A549 (cell line): Measurements from ENCODE around the gene CCDC142. TPM values are rescaled to one million over a fixed set of nuclear protein-coding genes. Genes with fewer than 3 reads are reported as not detected.

Experiments
- ATAC-seq, 2 experiments: fragments of 200-7000 bp in 1 of 2; fragments of >200 bp in 1 of 2; cut with Nextera tagmentation in 1 of 2; cut with Tn5 transposase in 1 of 2; 3 replicates each; pipeline versions ENCODE4 v1.8.0 to v1.9.1; 2018 to 2020; ENCODE audit warnings: mild to moderate bottlenecking in 1 of 2, moderate library complexity in 1 of 2
- CTCF ChIA-PET: fragments of 300-600 bp; sonication (Branson Sonifier 250); formaldehyde crosslinking; extraction: SDS; loops from one replicate; lab custom pipeline; 2021; ENCODE audit warnings: antibody characterized with exemption, inconsistent platforms; lab: Yijun Ruan, JAX
- POLR2A ChIA-PET: fragments of 350-600 bp; formaldehyde crosslinking; extraction: SDS; loops from one replicate; lab custom pipeline; 2021; ENCODE audit warnings: antibody characterized with exemption, inconsistent platforms; lab: Yijun Ruan, JAX
- DNase-seq, 2 experiments: peaks; one replicate each; pipeline versions ENCODE4 v3.0.0 to v3.0.0-alpha.2; 2011 to 2016; ENCODE audit warnings: low read depth in 1 of 2, low spot score in 1 of 2
- FAIRE-seq: peaks from 2 replicates; lab custom pipeline; 2011; peaks lifted over from hg19 to GRCh38; lab: Jason Lieb, UNC
- H3K27ac ChIP-seq, 2 experiments: fragments of >200 bp; sonication (Bioruptor Twin); formaldehyde crosslinking; 3 replicates each; pipeline ENCODE4 v1.5.1; 2016 to 2017
- H3K4me1 ChIP-seq: fragments of >200 bp; sonication (Bioruptor Twin); formaldehyde crosslinking; 3 replicates; pipeline ENCODE4 v1.6.1; 2016
- H3K4me2 ChIP-seq: fragments of >200 bp; sonication (Bioruptor Twin); formaldehyde crosslinking; 3 replicates; pipeline ENCODE4 v1.6.1; 2016
- H3K4me3 ChIP-seq: fragments of >200 bp; sonication (Bioruptor Twin); formaldehyde crosslinking; 3 replicates; pipeline ENCODE4 v1.5.1; 2016
- H3K9me3 ChIP-seq: fragments of >200 bp; sonication (Bioruptor Twin); formaldehyde crosslinking; 3 replicates; pipeline ENCODE4 v1.6.1; 2016
- ATOH8 ChIP-seq: fragments of 250-450 bp; sonication (Bioruptor Pico); IDR thresholded peaks from 2 replicates; pipeline ENCODE4 v1.5.0; 2020; ENCODE audit warnings: low read depth, mild to moderate bottlenecking, moderate library complexity
- CBX2 ChIP-seq: fragments of 200-600 bp; sonication (generic); IDR thresholded peaks from 2 replicates; pipeline ENCODE4 v1.6.1; 2016; ENCODE audit warnings: low read depth, mild to moderate bottlenecking, borderline replicate concordance
- CHD4 ChIP-seq: fragments of 200-600 bp; sonication (generic); IDR thresholded peaks from 2 replicates; pipeline ENCODE4 v1.6.1; 2016; ENCODE audit warnings: antibody characterized with exemption, mild to moderate bottlenecking, borderline replicate concordance
- E2F6 ChIP-seq: IDR thresholded peaks from 2 replicates; pipeline ENCODE4 v1.6.1; 2012; ENCODE audit warnings: low read depth, borderline replicate concordance
- FOXS1 ChIP-seq: fragments of 250-450 bp; sonication (Bioruptor Pico); IDR thresholded peaks from 2 replicates; pipeline ENCODE4 v1.5.0; 2020; ENCODE audit warnings: mild to moderate bottlenecking, moderate library complexity
- GATA3 ChIP-seq: IDR thresholded peaks from 2 replicates; pipeline ENCODE4 v1.6.1; 2012; ENCODE audit warnings: borderline replicate concordance
- HOXB13 ChIP-seq: fragments of 250-450 bp; sonication (Bioruptor Pico); IDR thresholded peaks from 2 replicates; pipeline ENCODE4 v1.5.0; 2020; ENCODE audit warnings: low read depth, mild to moderate bottlenecking, moderate library complexity
- HOXB5 ChIP-seq: fragments of 250-450 bp; sonication (Bioruptor Pico); IDR thresholded peaks from 2 replicates; pipeline ENCODE4 v1.5.0; 2020; ENCODE audit warnings: mild to moderate bottlenecking, moderate library complexity
- JUN ChIP-seq, 2 experiments: fragments of >200 bp; sonication (Bioruptor Twin); formaldehyde crosslinking; IDR thresholded peaks; 2 replicates in 1 of 2; 3 replicates in 1 of 2; pipeline ENCODE4 v1.6.1; 2016 to 2017
- NPAS2 ChIP-seq: fragments of 250-450 bp; sonication (Bioruptor Pico); IDR thresholded peaks from 2 replicates; pipeline ENCODE4 v1.8.0; 2022; ENCODE audit warnings: mild to moderate bottlenecking, moderate library complexity, borderline replicate concordance
- PHF8 ChIP-seq: fragments of 200-600 bp; sonication (generic); IDR thresholded peaks from 2 replicates; pipeline ENCODE4 v1.6.1; 2016; ENCODE audit warnings: low read depth, mild to moderate bottlenecking, antibody characterized with exemption, moderate library complexity, borderline replicate concordance
- RAD21 ChIP-seq, 2 experiments: fragments of >200 bp in 1 of 2; sonication (Bioruptor Twin) in 1 of 2; formaldehyde crosslinking in 1 of 2; IDR thresholded peaks in 1 of 2; conservative IDR thresholded peaks in 1 of 2; 2 replicates in 1 of 2; 3 replicates in 1 of 2; pipeline ENCODE4 v1.6.1; 2012 to 2018; ENCODE audit warnings: inconsistent platforms in 1 of 2
- RFX5 ChIP-seq: fragments of 450-650 bp; IDR thresholded peaks from 2 replicates; pipeline ENCODE4 v1.7.1; 2014; ENCODE audit warnings: antibody characterized with exemption, mild to moderate bottlenecking, moderate library complexity
- TFCP2L1 ChIP-seq: fragments of 250-450 bp; sonication (Bioruptor Pico); IDR thresholded peaks from 2 replicates; pipeline ENCODE4 v1.5.0; 2021; ENCODE audit warnings: mild to moderate bottlenecking
- ZC3H11A ChIP-seq: fragments of 450-650 bp; IDR thresholded peaks from 2 replicates; pipeline ENCODE4 v1.6.1; 2014; ENCODE audit warnings: antibody characterized with exemption, mild to moderate bottlenecking
- ZFP36 ChIP-seq: fragments of 450-650 bp; IDR thresholded peaks from 2 replicates; pipeline ENCODE4 v1.6.1; 2014; ENCODE audit warnings: borderline replicate concordance; ENCODE audit not compliant: partially characterized antibody
- WGBS: methylation state at CpG from one replicate; pipeline ENCODE4 v1.1.6; 2017; ENCODE audit errors: missing lambda C conversion rate; 5-methylcytosine and 5-hydroxymethylcytosine counted together
- polyA plus RNA-seq, 4 experiments: library from polyadenylated mRNA; depleted of rRNA in 3 of 4; stranded (reverse); fragments of >200 nt; fragmentation: RNase III in 1 of 4; extraction: RNeasy Plus Mini Kit Qiagen cat#74134 plus additional on column Dnase treatment in 1 of 4; gene quantifications; 2 replicates in 3 of 4; 3 replicates in 1 of 4; pipeline ENCODE4 v1.2.3, GENCODE V29; 2011 to 2017
- TF ChIP-seq, protein P1 (sequence below): fragments of >200 bp; sonication (Bioruptor Twin); formaldehyde crosslinking; IDR thresholded peaks from 3 replicates; pipeline ENCODE4 v1.5.1; 2016
- TF ChIP-seq, protein P2 (sequence below): fragments of >200 bp; sonication (Bioruptor Twin); formaldehyde crosslinking; IDR thresholded peaks from 3 replicates; pipeline ENCODE4 v1.6.1; 2016

CCDC142 gene
- polyA plus RNA-seq, 2 of the 4 experiments (the other 2 are of a cell fraction): 6.8 to 12.8 TPM

- no peak for TF ChIP-seq NPAS2 (CRISPR knock-in tag)
- no peak for ATAC-seq
Observed at GRCh38 chr2:74512744-74513604, 30.2 kb upstream of the CCDC142 start.

DNA sequence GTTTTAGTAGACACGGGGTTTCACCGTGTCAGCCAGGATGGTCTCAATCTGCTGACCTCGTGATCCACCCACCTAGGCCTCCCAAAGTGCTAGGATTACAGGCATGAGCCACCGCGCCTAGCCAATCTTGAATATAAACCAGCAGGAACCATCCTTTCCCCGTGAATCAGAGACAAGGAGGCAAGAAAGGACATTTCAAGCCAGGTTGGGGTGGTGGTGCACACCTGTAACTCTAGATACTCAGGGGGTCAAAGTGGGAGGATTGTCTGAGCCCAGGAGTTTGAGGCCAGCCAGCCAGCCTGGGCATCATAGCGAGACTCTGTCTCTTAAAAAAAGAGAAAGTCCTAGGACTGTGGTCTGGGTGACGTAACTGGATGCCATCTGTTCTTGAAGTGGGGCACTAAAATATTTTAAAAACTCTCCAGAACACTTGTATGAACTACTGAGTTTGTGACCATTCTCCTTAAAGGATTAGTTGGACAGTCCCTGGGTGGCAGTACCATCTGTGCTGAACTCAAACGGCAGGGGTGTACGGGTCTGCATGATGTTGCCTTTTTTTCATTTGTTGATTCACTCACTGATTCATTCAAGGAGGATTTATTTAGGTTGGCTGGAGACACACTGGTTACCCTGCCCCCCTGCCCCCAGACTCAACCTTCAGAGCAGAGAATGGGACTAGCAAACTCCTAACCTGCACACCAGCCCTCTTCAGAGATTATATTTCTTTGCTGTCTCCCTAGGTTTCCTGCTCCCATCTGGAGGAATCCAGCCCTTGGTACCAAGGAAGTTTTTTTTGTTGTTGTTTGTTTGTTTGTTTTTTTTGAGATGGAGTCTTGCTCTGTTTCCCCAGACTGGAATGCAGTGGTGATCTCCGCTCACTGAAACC, 28.5 kb upstream of the CCDC142 start:
- Histone ChIP-seq H3K4me3 (no peak overlapping the region), H3K4me2 (no peak overlapping the region), H3K9me3 (no peaks in the 10 kb centered on the region), H3K27ac (no peak overlapping the region)
- FAIRE-seq (no peak), DNase-seq (no peak), ATAC-seq (no peak)
- CTCF ChIA-PET: interaction anchor here (5.0 kb wide), 2 partner anchors 20 to 76 kb away, joined by 38 to 39 read pairs; partner anchors contain the start of genes AUP1 and HTRA2
- TF ChIP-seq CHD4 (no peak), TFCP2L1 (no peak), NPAS2 (CRISPR knock-in tag) (no peak)
- TF ChIP-seq, all 56 proteins: peak for 0
- POLR2A ChIA-PET: no interaction called here
- peaks cover 14% of the 10 kb centered on the region; the same call in 2 of the 3 replicates for H3K4me1 ChIP-seq
- WGBS: 54% methylated on average over 11 of the region's 11 CpGs

More at GRCh38 chr2:74512744-74513604, 30.2 kb upstream of the CCDC142 start:
- Histone ChIP-seq H3K4me2 (peak overlapping the region; percentile 94; the same call in 2 of the 3 replicates), H3K9me3 (no peaks in the 10 kb centered on the region), H3K4me3 (no peak overlapping the region), H3K27ac (no peak overlapping the region), H3K4me1 (peaks cover 10% of the 10 kb centered on the region; the same call in 1 of the 3 replicates)
- CTCF ChIA-PET: interaction anchor here (1.0 to 1.1 kb wide), 3 partner anchors 74 to 79 kb away, joined by 3 to 4 read pairs (median 3); no protein-coding TSS in a partner anchor
- DNase-seq (no peak), FAIRE-seq (no peak)
- POLR2A ChIA-PET: no interaction called here
- WGBS: 65% methylated on average over 31 of the region's 36 CpGs

GRCh38 chr2:74510272-74510671, 27.5 kb upstream of the CCDC142 start:
- no peak for DNase-seq
- H3K4me1 ChIP-seq: peaks cover 25% of the 10 kb centered on the region
- ChIA-PET CTCF (interaction anchor here (2.4 to 5.0 kb wide), 3 partner anchors 21 to 77 kb away, joined by 12 to 39 read pairs (median 38); partner anchors contain the start of genes AUP1, CCDC142, HTRA2 and TTC31), POLR2A (interaction anchor here (1.0 kb wide), 1 partner anchor 16 kb away, joined by 4 read pairs; the partner anchor contains the start of gene DQX1)
- H3K27ac ChIP-seq: no peak overlapping the region
- TF ChIP-seq HOXB5 (CRISPR knock-in tag) (no peak), PHF8 (no peak), FOXS1 (CRISPR knock-in tag) (no peak)
- TF ChIP-seq, all 56 proteins: peak for 0
- no peak for ATAC-seq
- no peak overlapping the region for H3K4me2 ChIP-seq
- no peaks in the 10 kb centered on the region for H3K9me3 ChIP-seq
- no peak for FAIRE-seq
- H3K4me3 ChIP-seq: no peak overlapping the region
- 80% methylated on average over 4 of the region's 4 CpGs for WGBS

DNA sequence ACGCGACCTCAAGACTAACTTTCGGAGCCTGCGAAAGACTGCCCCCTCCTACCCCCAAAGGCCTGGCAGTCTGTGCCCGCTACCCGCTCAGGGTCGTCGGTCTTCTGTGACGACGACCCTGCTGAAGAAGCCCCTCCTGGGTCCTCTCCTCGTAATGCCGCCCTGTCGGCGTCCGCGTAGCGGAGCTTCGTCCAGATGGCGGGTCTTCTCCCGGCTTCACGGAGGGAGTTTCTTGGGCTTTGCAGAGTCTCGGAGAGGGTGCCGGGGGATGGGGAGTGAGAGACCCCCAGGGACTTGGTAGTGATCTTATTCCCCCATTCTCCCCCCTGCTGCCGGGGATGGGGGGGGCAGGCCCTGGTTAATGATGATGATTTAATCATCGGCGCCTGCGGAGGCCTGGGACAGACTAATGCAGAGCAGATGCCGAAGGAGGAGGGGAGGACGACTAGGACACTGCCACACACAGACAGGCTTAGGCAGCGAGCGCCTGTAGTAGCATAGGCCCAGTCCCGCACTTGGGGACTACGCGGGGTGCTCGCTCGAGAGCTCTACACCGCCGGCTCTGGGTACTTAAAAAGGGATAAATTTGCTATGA, 25.2 kb upstream of the CCDC142 start:
- FAIRE-seq (no peak), ATAC-seq (peak; percentile 1 to 11; a peak in 4 of 6 replicates), DNase-seq (no peak)
- H3K27ac ChIP-seq: peak overlapping the region; percentile 95 to 99
- H3K9me3 ChIP-seq: no peaks in the 10 kb centered on the region
- ChIA-PET CTCF (interaction anchor here (0.5 to 5.0 kb wide), 7 partner anchors 10 to 85 kb away, joined by 3 to 39 read pairs (median 5); partner anchors contain the start of genes AUP1 and HTRA2), POLR2A (interaction anchor here (0.9 to 1.2 kb wide), 2 partner anchors 22 to 25 kb away, joined by 4 to 5 read pairs; partner anchors contain the start of genes AUP1 and HTRA2)
- H3K4me3 ChIP-seq: peak overlapping the region; percentile 78
- WGBS: 52% methylated on average over 26 of the region's 38 CpGs
- H3K4me1 ChIP-seq: peaks cover 28% of the 10 kb centered on the region
- H3K4me2 ChIP-seq: peak overlapping the region; percentile 93
- TF ChIP-seq E2F6 (no peak), PHF8 (no peak), HOXB13 (CRISPR knock-in tag) (no peak), ZFP36 (no peak), ATOH8 (CRISPR knock-in tag) (no peak), GATA3 (no peak), JUN (IDR thresholded peaks at IDR 0.05) (no peak), CBX2 (no peak), ZC3H11A (no peak), RAD21 (conservative IDR thresholded peaks at IDR 0.05 in 1 of 2, IDR thresholded peaks at IDR 0.05 in 1 of 2) (no peak), RFX5 (no peak), FOXS1 (CRISPR knock-in tag) (no peak)
- TF ChIP-seq, protein P1, sequence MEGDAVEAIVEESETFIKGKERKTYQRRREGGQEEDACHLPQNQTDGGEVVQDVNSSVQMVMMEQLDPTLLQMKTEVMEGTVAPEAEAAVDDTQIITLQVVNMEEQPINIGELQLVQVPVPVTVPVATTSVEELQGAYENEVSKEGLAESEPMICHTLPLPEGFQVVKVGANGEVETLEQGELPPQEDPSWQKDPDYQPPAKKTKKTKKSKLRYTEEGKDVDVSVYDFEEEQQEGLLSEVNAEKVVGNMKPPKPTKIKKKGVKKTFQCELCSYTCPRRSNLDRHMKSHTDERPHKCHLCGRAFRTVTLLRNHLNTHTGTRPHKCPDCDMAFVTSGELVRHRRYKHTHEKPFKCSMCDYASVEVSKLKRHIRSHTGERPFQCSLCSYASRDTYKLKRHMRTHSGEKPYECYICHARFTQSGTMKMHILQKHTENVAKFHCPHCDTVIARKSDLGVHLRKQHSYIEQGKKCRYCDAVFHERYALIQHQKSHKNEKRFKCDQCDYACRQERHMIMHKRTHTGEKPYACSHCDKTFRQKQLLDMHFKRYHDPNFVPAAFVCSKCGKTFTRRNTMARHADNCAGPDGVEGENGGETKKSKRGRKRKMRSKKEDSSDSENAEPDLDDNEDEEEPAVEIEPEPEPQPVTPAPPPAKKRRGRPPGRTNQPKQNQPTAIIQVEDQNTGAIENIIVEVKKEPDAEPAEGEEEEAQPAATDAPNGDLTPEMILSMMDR: no peak
- TF ChIP-seq, protein P2, sequence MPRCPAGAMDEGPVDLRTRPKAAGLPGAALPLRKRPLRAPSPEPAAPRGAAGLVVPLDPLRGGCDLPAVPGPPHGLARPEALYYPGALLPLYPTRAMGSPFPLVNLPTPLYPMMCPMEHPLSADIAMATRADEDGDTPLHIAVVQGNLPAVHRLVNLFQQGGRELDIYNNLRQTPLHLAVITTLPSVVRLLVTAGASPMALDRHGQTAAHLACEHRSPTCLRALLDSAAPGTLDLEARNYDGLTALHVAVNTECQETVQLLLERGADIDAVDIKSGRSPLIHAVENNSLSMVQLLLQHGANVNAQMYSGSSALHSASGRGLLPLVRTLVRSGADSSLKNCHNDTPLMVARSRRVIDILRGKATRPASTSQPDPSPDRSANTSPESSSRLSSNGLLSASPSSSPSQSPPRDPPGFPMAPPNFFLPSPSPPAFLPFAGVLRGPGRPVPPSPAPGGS: no peak
